HEK293 (cell line): ENCODE results near the gene UBE3B.

Experiments
- CTCF ChIA-PET: fragments of 350-600 bp; formaldehyde crosslinking; extraction: SDS; loops from one replicate; lab custom pipeline; 2021; ENCODE audit warnings: antibody characterized with exemption; lab: Yijun Ruan, JAX
- POLR2A ChIA-PET: fragments of 300-600 bp; formaldehyde crosslinking; extraction: SDS; loops from one replicate; lab custom pipeline; 2020; ENCODE audit warnings: antibody characterized with exemption, inconsistent platforms; lab: Yijun Ruan, JAX
- H3K27ac ChIP-seq: fragments of 200-500 bp; sonication (Bioruptor generic); 2 replicates; pipeline ENCODE4 v1.5.1; 2014; ENCODE audit warnings: low read depth, low read length, control low read depth, inconsistent platforms; ENCODE audit errors: extremely low read depth
- H3K36me3 ChIP-seq, 2 experiments: fragments of 200-500 bp in 1 of 2; sonication (Bioruptor generic) in 1 of 2; 1 replicate in 1 of 2; 2 replicates in 1 of 2; pipeline ENCODE4 v1.5.1; 2014 to 2017; ENCODE audit warnings: inconsistent platforms in 2 of 2, low read length in 2 of 2; ENCODE audit not compliant: control insufficient read depth in 2 of 2, insufficient read depth in 1 of 2
- H3K4me1 ChIP-seq: fragments of 200-500 bp; sonication (Bioruptor generic); 2 replicates; pipeline ENCODE4 v1.5.1; 2014; ENCODE audit warnings: mild to moderate bottlenecking, low read length, inconsistent platforms; ENCODE audit not compliant: control insufficient read depth, insufficient read depth
- H3K4me3 ChIP-seq: 2 replicates; pipeline ENCODE4 v1.5.1; 2011; ENCODE audit warnings: low read depth, mild to moderate bottlenecking, control low read depth, low read length, moderate library complexity
- H3K9me3 ChIP-seq: fragments of 200-500 bp; sonication (Bioruptor generic); 2 replicates; pipeline ENCODE4 v1.5.1; 2014; ENCODE audit warnings: low read depth, low read length, inconsistent platforms; ENCODE audit not compliant: control insufficient read depth, insufficient read depth
- GLI2 ChIP-seq: fragments of 450-650 bp; formaldehyde crosslinking; IDR thresholded peaks from 2 replicates; pipeline ENCODE4; 2017; ENCODE audit warnings: missing biosample characterization, missing genetic modification characterization, low read depth, borderline replicate concordance
- GLI4 ChIP-seq: fragments of 450-650 bp; formaldehyde crosslinking; IDR thresholded peaks from 2 replicates; pipeline ENCODE4 v1.5.1; 2016; ENCODE audit warnings: missing biosample characterization, missing genetic modification characterization
- KLF1 ChIP-seq: fragments of 450-650 bp; formaldehyde crosslinking; IDR thresholded peaks from 2 replicates; pipeline ENCODE4 v1.5.1; 2016; ENCODE audit warnings: missing biosample characterization, missing genetic modification characterization
- OVOL3 ChIP-seq: fragments of 450-650 bp; formaldehyde crosslinking; IDR thresholded peaks from 2 replicates; pipeline ENCODE4 v1.5.1; 2016; ENCODE audit warnings: missing biosample characterization, missing genetic modification characterization
- ZBTB8A ChIP-seq: fragments of 450-650 bp; formaldehyde crosslinking; IDR thresholded peaks from 2 replicates; pipeline ENCODE4 v1.5.1; 2016; ENCODE audit warnings: missing biosample characterization, missing genetic modification characterization
- ZEB2 ChIP-seq: fragments of 450-650 bp; formaldehyde crosslinking; IDR thresholded peaks from 2 replicates; pipeline ENCODE4 v1.5.1; 2016; ENCODE audit warnings: missing biosample characterization, missing genetic modification characterization
- ZFP37 ChIP-seq: fragments of 450-650 bp; formaldehyde crosslinking; IDR thresholded peaks from 2 replicates; pipeline ENCODE4 v1.5.1; 2016; ENCODE audit warnings: missing biosample characterization, missing genetic modification characterization
- ZNF114 ChIP-seq: fragments of 450-650 bp; formaldehyde crosslinking; IDR thresholded peaks from 2 replicates; pipeline ENCODE4 v1.5.0; 2017; ENCODE audit warnings: missing biosample characterization, missing genetic modification characterization
- ZNF132 ChIP-seq: fragments of 450-650 bp; formaldehyde crosslinking; IDR thresholded peaks from 2 replicates; pipeline ENCODE4 v1.5.1; 2017; ENCODE audit warnings: missing biosample characterization, missing genetic modification characterization, borderline replicate concordance
- ZNF138 ChIP-seq: fragments of 450-650 bp; formaldehyde crosslinking; IDR thresholded peaks from 2 replicates; pipeline ENCODE4 v1.5.1; 2016; ENCODE audit warnings: missing biosample characterization, missing genetic modification characterization, borderline replicate concordance
- ZNF157 ChIP-seq: fragments of 450-650 bp; formaldehyde crosslinking; IDR thresholded peaks from 2 replicates; pipeline ENCODE4 v1.5.1; 2016; ENCODE audit warnings: missing biosample characterization, missing genetic modification characterization
- ZNF16 ChIP-seq: fragments of 450-650 bp; formaldehyde crosslinking; IDR thresholded peaks from 2 replicates; pipeline ENCODE4 v1.5.1; 2016; ENCODE audit warnings: low read depth, missing biosample characterization, missing genetic modification characterization
- ZNF175 ChIP-seq: fragments of 450-650 bp; formaldehyde crosslinking; IDR thresholded peaks from 2 replicates; pipeline ENCODE4 v1.5.1; 2016; ENCODE audit warnings: missing biosample characterization, missing genetic modification characterization
- ZNF341 ChIP-seq: fragments of 450-650 bp; formaldehyde crosslinking; IDR thresholded peaks from 2 replicates; pipeline ENCODE4; 2016; ENCODE audit warnings: low read depth, missing biosample characterization, missing genetic modification characterization
- ZNF48 ChIP-seq: fragments of 450-650 bp; formaldehyde crosslinking; IDR thresholded peaks from 2 replicates; pipeline ENCODE4 v1.5.1; 2016; ENCODE audit warnings: missing biosample characterization, missing genetic modification characterization
- ZNF571 ChIP-seq: fragments of 450-650 bp; formaldehyde crosslinking; IDR thresholded peaks from 2 replicates; pipeline ENCODE4 v1.5.0; 2017; ENCODE audit warnings: missing biosample characterization, missing genetic modification characterization
- ZNF596 ChIP-seq: fragments of 450-650 bp; IDR thresholded peaks from 2 replicates; pipeline ENCODE4 v1.5.0; 2018; ENCODE audit warnings: missing biosample characterization, mild to moderate bottlenecking, missing genetic modification characterization, moderate library complexity
- ZNF701 ChIP-seq: fragments of 450-650 bp; formaldehyde crosslinking; IDR thresholded peaks from 2 replicates; pipeline ENCODE4 v1.5.1; 2016; ENCODE audit warnings: missing biosample characterization, missing genetic modification characterization
- ZNF768 ChIP-seq: fragments of 450-650 bp; formaldehyde crosslinking; IDR thresholded peaks from 2 replicates; pipeline ENCODE4 v1.5.1; 2018; ENCODE audit warnings: missing biosample characterization, mild to moderate bottlenecking, missing genetic modification characterization
- ZNF837 ChIP-seq: fragments of 450-650 bp; formaldehyde crosslinking; IDR thresholded peaks from 2 replicates; pipeline ENCODE4 v1.5.1; 2016; ENCODE audit warnings: missing biosample characterization, missing genetic modification characterization
- TF ChIP-seq, protein P1 (sequence below): fragments of 450-650 bp; formaldehyde crosslinking; IDR thresholded peaks from 2 replicates; pipeline ENCODE4 v1.5.1; 2016; ENCODE audit warnings: missing biosample characterization, missing genetic modification characterization
- TF ChIP-seq, protein P2 (sequence below): fragments of 450-650 bp; formaldehyde crosslinking; IDR thresholded peaks from 2 replicates; pipeline ENCODE4 v1.5.1; 2016; ENCODE audit warnings: missing biosample characterization, missing genetic modification characterization
- TF ChIP-seq, protein P3 (sequence below): fragments of 450-650 bp; IDR thresholded peaks from 2 replicates; pipeline ENCODE4 v1.5.1; 2018; ENCODE audit warnings: missing biosample characterization, mild to moderate bottlenecking, missing genetic modification characterization
- TF ChIP-seq, protein P4 (sequence below): fragments of 450-650 bp; formaldehyde crosslinking; IDR thresholded peaks from 2 replicates; pipeline ENCODE4 v1.5.1; 2017; ENCODE audit warnings: missing biosample characterization, missing genetic modification characterization
- TF ChIP-seq, protein P5 (sequence below): fragments of 450-650 bp; formaldehyde crosslinking; IDR thresholded peaks from 2 replicates; pipeline ENCODE4 v1.5.1; 2016; ENCODE audit warnings: missing biosample characterization, missing genetic modification characterization
- TF ChIP-seq, protein P6 (sequence below): fragments of 450-650 bp; formaldehyde crosslinking; IDR thresholded peaks from 2 replicates; pipeline ENCODE4 v1.5.1; 2017; ENCODE audit warnings: missing biosample characterization, missing genetic modification characterization

UBE3B gene

DNA sequence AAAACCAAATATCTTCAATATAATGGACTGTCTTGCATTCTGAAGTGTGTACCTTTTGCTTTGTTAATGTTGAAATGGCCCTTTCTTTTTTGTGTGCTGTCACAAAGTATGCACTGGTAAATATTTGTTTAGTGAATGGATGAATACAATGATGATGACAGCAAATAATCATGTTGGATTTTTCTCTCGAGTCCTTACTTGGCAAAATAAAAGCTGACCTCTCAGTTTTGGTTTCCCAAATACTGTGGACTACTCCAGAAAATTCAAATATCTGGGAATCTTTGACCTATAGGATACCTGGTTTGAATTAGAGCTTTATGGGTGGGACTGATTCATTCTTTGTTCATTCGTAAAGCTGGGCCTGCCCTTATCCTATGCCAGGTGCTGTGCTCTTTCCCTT lies 5.5 kb downstream of the UBE3B start:
- ChIA-PET CTCF (interaction anchor here (0.5 to 1.5 kb wide), 2 partner anchors 55 to 77 kb away, joined by 3 to 4 read pairs; no protein-coding TSS in a partner anchor), POLR2A (no interaction called here)
- Histone ChIP-seq H3K36me3 (peaks cover 28 to 52% of the 10 kb centered on the region in 2 experiments), H3K4me1 (no peaks in the 10 kb centered on the region), H3K4me3 (no peak overlapping the region), H3K9me3 (no peaks in the 10 kb centered on the region), H3K27ac (no peak overlapping the region)
- TF ChIP-seq, protein P1, sequence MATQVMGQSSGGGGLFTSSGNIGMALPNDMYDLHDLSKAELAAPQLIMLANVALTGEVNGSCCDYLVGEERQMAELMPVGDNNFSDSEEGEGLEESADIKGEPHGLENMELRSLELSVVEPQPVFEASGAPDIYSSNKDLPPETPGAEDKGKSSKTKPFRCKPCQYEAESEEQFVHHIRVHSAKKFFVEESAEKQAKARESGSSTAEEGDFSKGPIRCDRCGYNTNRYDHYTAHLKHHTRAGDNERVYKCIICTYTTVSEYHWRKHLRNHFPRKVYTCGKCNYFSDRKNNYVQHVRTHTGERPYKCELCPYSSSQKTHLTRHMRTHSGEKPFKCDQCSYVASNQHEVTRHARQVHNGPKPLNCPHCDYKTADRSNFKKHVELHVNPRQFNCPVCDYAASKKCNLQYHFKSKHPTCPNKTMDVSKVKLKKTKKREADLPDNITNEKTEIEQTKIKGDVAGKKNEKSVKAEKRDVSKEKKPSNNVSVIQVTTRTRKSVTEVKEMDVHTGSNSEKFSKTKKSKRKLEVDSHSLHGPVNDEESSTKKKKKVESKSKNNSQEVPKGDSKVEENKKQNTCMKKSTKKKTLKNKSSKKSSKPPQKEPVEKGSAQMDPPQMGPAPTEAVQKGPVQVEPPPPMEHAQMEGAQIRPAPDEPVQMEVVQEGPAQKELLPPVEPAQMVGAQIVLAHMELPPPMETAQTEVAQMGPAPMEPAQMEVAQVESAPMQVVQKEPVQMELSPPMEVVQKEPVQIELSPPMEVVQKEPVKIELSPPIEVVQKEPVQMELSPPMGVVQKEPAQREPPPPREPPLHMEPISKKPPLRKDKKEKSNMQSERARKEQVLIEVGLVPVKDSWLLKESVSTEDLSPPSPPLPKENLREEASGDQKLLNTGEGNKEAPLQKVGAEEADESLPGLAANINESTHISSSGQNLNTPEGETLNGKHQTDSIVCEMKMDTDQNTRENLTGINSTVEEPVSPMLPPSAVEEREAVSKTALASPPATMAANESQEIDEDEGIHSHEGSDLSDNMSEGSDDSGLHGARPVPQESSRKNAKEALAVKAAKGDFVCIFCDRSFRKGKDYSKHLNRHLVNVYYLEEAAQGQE (tag by site-specific recombination) = no peak
- TF ChIP-seq GLI2 = no peak
- no peak for TF ChIP-seq ZNF132
- TF ChIP-seq ZBTB8A (tag by site-specific recombination) = no peak
- TF ChIP-seq, protein P2, sequence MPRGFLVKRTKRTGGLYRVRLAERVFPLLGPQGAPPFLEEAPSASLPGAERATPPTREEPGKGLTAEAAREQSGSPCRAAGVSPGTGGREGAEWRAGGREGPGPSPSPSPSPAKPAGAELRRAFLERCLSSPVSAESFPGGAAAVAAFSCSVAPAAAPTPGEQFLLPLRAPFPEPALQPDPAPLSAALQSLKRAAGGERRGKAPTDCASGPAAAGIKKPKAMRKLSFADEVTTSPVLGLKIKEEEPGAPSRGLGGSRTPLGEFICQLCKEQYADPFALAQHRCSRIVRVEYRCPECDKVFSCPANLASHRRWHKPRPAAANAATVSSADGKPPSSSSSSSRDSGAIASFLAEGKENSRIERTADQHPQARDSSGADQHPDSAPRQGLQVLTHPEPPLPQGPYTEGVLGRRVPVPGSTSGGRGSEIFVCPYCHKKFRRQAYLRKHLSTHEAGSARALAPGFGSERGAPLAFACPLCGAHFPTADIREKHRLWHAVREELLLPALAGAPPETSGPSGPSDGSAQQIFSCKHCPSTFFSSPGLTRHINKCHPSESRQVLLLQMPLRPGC (tag by site-specific recombination) = no peak
- TF ChIP-seq ZNF596 (tag by site-specific recombination) = no peak
- no peak for TF ChIP-seq ZEB2 (tag by site-specific recombination)
- no peak for TF ChIP-seq KLF1
- no peak for TF ChIP-seq ZNF16
- TF ChIP-seq ZNF114 = no peak
- no peak for TF ChIP-seq ZNF138
- TF ChIP-seq, protein P3, sequence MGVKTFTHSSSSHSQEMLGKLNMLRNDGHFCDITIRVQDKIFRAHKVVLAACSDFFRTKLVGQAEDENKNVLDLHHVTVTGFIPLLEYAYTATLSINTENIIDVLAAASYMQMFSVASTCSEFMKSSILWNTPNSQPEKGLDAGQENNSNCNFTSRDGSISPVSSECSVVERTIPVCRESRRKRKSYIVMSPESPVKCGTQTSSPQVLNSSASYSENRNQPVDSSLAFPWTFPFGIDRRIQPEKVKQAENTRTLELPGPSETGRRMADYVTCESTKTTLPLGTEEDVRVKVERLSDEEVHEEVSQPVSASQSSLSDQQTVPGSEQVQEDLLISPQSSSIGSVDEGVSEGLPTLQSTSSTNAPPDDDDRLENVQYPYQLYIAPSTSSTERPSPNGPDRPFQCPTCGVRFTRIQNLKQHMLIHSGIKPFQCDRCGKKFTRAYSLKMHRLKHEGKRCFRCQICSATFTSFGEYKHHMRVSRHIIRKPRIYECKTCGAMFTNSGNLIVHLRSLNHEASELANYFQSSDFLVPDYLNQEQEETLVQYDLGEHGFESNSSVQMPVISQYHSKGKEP (tag by site-specific recombination) = no peak

DNA sequence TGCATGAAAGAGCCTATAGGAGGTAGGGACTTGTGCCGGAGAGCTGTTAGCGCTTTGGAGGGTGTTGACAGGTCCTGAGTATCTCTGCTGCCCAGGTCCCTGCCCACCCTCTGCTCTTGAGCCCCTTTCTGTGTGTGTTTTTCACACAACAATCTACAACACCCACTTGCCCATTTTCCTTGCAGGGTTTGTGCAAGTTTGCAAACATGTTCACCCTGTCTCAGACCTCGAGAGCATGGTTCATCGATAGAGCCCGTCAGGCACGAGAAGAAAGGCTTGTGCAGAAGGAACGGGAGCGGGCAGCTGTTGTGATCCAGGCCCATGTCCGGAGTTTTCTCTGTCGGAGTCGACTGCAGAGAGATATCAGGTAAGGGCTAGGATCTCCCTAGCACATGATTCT lies 5.9 kb downstream of the UBE3B start:
- Histone ChIP-seq H3K4me1 (no peaks in the 10 kb centered on the region), H3K4me3 (no peak overlapping the region), H3K27ac (no peak overlapping the region), H3K36me3 (peaks cover 28 to 57% of the 10 kb centered on the region in 2 experiments), H3K9me3 (no peaks in the 10 kb centered on the region)
- CTCF ChIA-PET = interaction anchor here (1.5 kb wide), 1 partner anchor 55 kb away, joined by 4 read pairs; no protein-coding TSS in a partner anchor
- POLR2A ChIA-PET = no interaction called here
- TF ChIP-seq ZNF175 (tag by site-specific recombination) = no peak
- no peak for TF ChIP-seq ZNF16
- no peak for TF ChIP-seq ZNF837
- no peak for TF ChIP-seq ZNF341
- no peak for TF ChIP-seq ZFP37 (tag by site-specific recombination)
- no peak for TF ChIP-seq ZNF571
- no peak for TF ChIP-seq ZNF768 (tag by site-specific recombination)
- no peak for TF ChIP-seq ZNF157 (tag by site-specific recombination)
- TF ChIP-seq, protein P4, sequence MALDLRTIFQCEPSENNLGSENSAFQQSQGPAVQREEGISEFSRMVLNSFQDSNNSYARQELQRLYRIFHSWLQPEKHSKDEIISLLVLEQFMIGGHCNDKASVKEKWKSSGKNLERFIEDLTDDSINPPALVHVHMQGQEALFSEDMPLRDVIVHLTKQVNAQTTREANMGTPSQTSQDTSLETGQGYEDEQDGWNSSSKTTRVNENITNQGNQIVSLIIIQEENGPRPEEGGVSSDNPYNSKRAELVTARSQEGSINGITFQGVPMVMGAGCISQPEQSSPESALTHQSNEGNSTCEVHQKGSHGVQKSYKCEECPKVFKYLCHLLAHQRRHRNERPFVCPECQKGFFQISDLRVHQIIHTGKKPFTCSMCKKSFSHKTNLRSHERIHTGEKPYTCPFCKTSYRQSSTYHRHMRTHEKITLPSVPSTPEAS (tag by site-specific recombination) = no peak
- TF ChIP-seq ZNF701 (tag by site-specific recombination) = no peak
- no peak for TF ChIP-seq ZNF48 (tag by site-specific recombination)
- TF ChIP-seq GLI4 (tag by site-specific recombination) = no peak
- no peak for TF ChIP-seq OVOL3 (tag by site-specific recombination)
- TF ChIP-seq, protein P5, sequence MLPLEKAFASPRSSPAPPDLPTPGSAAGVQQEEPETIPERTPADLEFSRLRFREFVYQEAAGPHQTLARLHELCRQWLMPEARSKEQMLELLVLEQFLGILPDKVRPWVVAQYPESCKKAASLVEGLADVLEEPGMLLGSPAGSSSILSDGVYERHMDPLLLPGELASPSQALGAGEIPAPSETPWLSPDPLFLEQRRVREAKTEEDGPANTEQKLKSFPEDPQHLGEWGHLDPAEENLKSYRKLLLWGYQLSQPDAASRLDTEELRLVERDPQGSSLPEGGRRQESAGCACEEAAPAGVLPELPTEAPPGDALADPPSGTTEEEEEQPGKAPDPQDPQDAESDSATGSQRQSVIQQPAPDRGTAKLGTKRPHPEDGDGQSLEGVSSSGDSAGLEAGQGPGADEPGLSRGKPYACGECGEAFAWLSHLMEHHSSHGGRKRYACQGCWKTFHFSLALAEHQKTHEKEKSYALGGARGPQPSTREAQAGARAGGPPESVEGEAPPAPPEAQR (tag by site-specific recombination) = no peak
- TF ChIP-seq, protein P6, sequence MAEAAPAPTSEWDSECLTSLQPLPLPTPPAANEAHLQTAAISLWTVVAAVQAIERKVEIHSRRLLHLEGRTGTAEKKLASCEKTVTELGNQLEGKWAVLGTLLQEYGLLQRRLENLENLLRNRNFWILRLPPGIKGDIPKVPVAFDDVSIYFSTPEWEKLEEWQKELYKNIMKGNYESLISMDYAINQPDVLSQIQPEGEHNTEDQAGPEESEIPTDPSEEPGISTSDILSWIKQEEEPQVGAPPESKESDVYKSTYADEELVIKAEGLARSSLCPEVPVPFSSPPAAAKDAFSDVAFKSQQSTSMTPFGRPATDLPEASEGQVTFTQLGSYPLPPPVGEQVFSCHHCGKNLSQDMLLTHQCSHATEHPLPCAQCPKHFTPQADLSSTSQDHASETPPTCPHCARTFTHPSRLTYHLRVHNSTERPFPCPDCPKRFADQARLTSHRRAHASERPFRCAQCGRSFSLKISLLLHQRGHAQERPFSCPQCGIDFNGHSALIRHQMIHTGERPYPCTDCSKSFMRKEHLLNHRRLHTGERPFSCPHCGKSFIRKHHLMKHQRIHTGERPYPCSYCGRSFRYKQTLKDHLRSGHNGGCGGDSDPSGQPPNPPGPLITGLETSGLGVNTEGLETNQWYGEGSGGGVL (tag by site-specific recombination) = no peak
